OCI-LY7 (cell line): ENCODE data around the gene XRN1. TPM values are rescaled to one million over a fixed set of nuclear protein-coding genes. Genes with fewer than 3 reads are reported as not detected.
"Not testable (repeated sequence)": the region's sequence is repeated elsewhere in the genome, so short reads cannot be mapped to it uniquely, and the experiment has no call there.

ENCODE experiments used
- BruUV-seq: library from RNA; stranded (reverse); fragments of 400-500 nt; replicated peaks from 2 replicates; lab custom pipeline; 2021; lab: Mats Ljungman, UMichigan
- CTCF ChIA-PET: fragments of 300-600 bp; sonication (Branson Sonifier 250); formaldehyde crosslinking; loops from one replicate; lab custom pipeline; 2022; ENCODE audit warnings: antibody characterized with exemption; ENCODE audit not compliant: unreplicated experiment; lab: Charles Lee
- POLR2A ChIA-PET: fragments of 300-600 bp; sonication (Branson Sonifier 250); formaldehyde crosslinking; loops from one replicate; lab custom pipeline; 2022; ENCODE audit warnings: antibody characterized with exemption; lab: Charles Lee
- DNase-seq: peaks from one replicate; pipeline ENCODE4 v3.0.0-alpha.2; 2015; ENCODE audit warnings: low spot score
- H2AFZ ChIP-seq: fragments of 200-600 bp; sonication (generic), shearing (Covaris generic); 2 replicates; pipeline ENCODE4 v1.6.1; 2014; ENCODE audit warnings: mild to moderate bottlenecking, antibody characterized with exemption, low read length, moderate library complexity
- H3K27ac ChIP-seq: fragments of 200-600 bp; sonication (generic); 2 replicates; pipeline ENCODE4 v1.5.1; 2014; ENCODE audit warnings: mixed run types, low read depth, mild to moderate bottlenecking, moderate library complexity, low read length, inconsistent platforms; ENCODE audit not compliant: poor library complexity, severe bottlenecking
- H3K36me3 ChIP-seq: fragments of 200-600 bp; sonication (generic); 2 replicates; pipeline ENCODE4 v1.6.1; 2014; ENCODE audit warnings: mild to moderate bottlenecking, antibody characterized with exemption, low read length, moderate library complexity, mixed read lengths; ENCODE audit not compliant: insufficient read depth
- H3K4me1 ChIP-seq: fragments of 200-600 bp; sonication (generic); 2 replicates; pipeline ENCODE4 v1.5.1; 2014; ENCODE audit warnings: mild to moderate bottlenecking, low read length; ENCODE audit not compliant: insufficient read depth, poor library complexity, severe bottlenecking
- H3K4me2 ChIP-seq: fragments of 200-600 bp; sonication (generic); 2 replicates; pipeline ENCODE4 v1.6.1; 2014; ENCODE audit warnings: mild to moderate bottlenecking, low read length
- H3K4me3 ChIP-seq: fragments of 200-600 bp; sonication (generic); 2 replicates; pipeline ENCODE4 v1.5.1; 2014; ENCODE audit warnings: mild to moderate bottlenecking, low read depth, low read length; ENCODE audit not compliant: poor library complexity, severe bottlenecking
- H3K79me2 ChIP-seq: fragments of 200-600 bp; sonication (generic); 2 replicates; pipeline ENCODE4 v1.6.1; 2016; ENCODE audit warnings: low read depth, mild to moderate bottlenecking, low read length, moderate library complexity, mixed read lengths; ENCODE audit not compliant: insufficient read depth
- H3K9me2 ChIP-seq: fragments of 200-600 bp; sonication (generic); 2 replicates; pipeline ENCODE4 v1.6.1; 2016; ENCODE audit warnings: mild to moderate bottlenecking, low read length, mixed read lengths; ENCODE audit not compliant: insufficient read depth
- H3K9me3 ChIP-seq: fragments of 200-600 bp; sonication (generic); 2 replicates; pipeline ENCODE4 v1.6.1; 2014; ENCODE audit warnings: mild to moderate bottlenecking, mixed run types, low read length, mixed read lengths
- H4K20me1 ChIP-seq: fragments of 200-600 bp; sonication (generic); 2 replicates; pipeline ENCODE4 v1.6.1; 2014; ENCODE audit warnings: mild to moderate bottlenecking, antibody characterized with exemption, low read length, moderate library complexity, mixed read lengths; ENCODE audit not compliant: insufficient read depth
- EZH2phosphoT487 ChIP-seq: fragments of 200-600 bp; sonication (generic); IDR thresholded peaks from 2 replicates; pipeline ENCODE4 v1.6.1; 2018; ENCODE audit warnings: low read depth, borderline replicate concordance, mild to moderate bottlenecking, mixed run types, antibody characterized with exemption, low read length, moderate library complexity, mixed read lengths
- intact Hi-C: fragments of 100-400 bp; cut with micrococcal nuclease; formaldehyde crosslinking; loops from one replicate; pipeline ENCODE4 v1.10.0; 2022; ENCODE audit not compliant: unreplicated experiment
- total RNA-seq, 2 experiments: library from RNA; depleted of rRNA in 1 of 2; stranded (reverse); fragments of >200 nt in 1 of 2; shearing (Covaris generic) in 1 of 2; gene quantifications; 2 replicates each; pipeline ENCODE4 v1.2.3, GENCODE V29; 2014 to 2022
- TF ChIP-seq, protein P1 (sequence below): fragments of 200-600 bp; sonication (generic); conservative IDR thresholded peaks from 2 replicates; pipeline ENCODE4 v1.5.1; 2014; ENCODE audit warnings: mild to moderate bottlenecking, antibody characterized with exemption, low read length, moderate library complexity, mixed read lengths

The XRN1 gene
- total RNA-seq, 2 experiments from 2014 or later, result 36.6 to 43.6 TPM

DNA sequence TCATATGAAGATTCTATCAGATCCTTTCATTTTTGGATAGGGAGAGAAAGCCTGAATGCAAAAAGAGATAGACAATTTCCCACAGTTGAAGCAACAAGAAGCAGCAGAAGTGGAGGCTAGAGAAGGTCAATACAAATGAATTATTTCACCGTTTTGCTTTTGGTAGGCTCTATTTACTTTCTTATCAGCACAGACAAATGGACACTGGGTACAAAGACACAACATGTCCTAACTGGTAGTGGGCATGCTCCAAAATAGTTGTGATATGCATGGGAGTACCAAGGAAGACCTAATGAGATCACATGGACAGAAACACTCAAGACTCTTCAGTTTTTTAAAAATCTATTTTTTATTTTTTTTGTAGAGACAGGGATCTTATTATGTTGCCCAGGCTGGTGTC is 99.4 kb downstream of the XRN1 start:
- no peaks in the 10 kb centered on the region for H3K4me1 ChIP-seq
- intact Hi-C loops, result no loop called here
- DNase-seq, result no peak
- H4K20me1 ChIP-seq, result no peaks in the 10 kb centered on the region
- H3K4me2 ChIP-seq, result no peak overlapping the region
- no peak overlapping the region for H2AFZ ChIP-seq
- H3K79me2 ChIP-seq, result no peaks in the 10 kb centered on the region
- no peak overlapping the region for H3K4me3 ChIP-seq
- ChIA-PET CTCF (no interaction called here), POLR2A (no interaction called here)
- no peak for TF ChIP-seq EZH2phosphoT487
- TF ChIP-seq, protein P1, sequence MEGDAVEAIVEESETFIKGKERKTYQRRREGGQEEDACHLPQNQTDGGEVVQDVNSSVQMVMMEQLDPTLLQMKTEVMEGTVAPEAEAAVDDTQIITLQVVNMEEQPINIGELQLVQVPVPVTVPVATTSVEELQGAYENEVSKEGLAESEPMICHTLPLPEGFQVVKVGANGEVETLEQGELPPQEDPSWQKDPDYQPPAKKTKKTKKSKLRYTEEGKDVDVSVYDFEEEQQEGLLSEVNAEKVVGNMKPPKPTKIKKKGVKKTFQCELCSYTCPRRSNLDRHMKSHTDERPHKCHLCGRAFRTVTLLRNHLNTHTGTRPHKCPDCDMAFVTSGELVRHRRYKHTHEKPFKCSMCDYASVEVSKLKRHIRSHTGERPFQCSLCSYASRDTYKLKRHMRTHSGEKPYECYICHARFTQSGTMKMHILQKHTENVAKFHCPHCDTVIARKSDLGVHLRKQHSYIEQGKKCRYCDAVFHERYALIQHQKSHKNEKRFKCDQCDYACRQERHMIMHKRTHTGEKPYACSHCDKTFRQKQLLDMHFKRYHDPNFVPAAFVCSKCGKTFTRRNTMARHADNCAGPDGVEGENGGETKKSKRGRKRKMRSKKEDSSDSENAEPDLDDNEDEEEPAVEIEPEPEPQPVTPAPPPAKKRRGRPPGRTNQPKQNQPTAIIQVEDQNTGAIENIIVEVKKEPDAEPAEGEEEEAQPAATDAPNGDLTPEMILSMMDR, result no peak
- H3K36me3 ChIP-seq, result peaks cover 48% of the 10 kb centered on the region
- no peaks in the 10 kb centered on the region for H3K9me3 ChIP-seq
- no peaks in the 10 kb centered on the region for H3K9me2 ChIP-seq
- no peak overlapping the region for H3K27ac ChIP-seq
- BruUV-seq, result no TSS peak

DNA sequence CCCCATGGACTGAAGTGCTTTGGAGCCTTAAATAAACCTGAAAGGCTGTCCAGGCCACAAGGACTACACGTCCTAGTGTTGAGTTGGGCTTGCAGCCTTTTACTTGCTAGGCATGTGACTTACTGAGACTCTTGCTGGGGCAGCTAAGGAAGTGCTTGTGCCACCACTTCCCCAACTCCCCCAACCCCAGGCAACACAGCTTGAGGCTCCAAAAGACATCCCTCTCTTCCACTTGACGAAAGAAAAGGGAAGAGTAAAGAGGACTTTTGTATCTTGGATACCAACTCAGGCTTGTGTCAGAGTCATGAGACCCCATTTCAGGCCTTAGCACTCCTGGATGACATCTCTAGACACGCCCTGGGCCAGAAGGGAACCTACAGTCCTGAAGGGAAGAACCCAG is 109.8 kb downstream of the XRN1 start:
- H3K79me2 ChIP-seq, result no peaks in the 10 kb centered on the region
- no TSS peak for BruUV-seq
- ChIA-PET POLR2A (no interaction called here), CTCF (no interaction called here)
- no peak overlapping the region for H3K4me3 ChIP-seq
- no peak overlapping the region for H3K4me2 ChIP-seq
- intact Hi-C loops, result no loop called here
- no peak overlapping the region for H2AFZ ChIP-seq
- no peak for TF ChIP-seq EZH2phosphoT487
- TF ChIP-seq, protein P1, result no peak
- peaks cover 5% of the 10 kb centered on the region; the same call in 1 of the 2 replicates for H3K9me3 ChIP-seq
- H3K9me2 ChIP-seq, result no peaks in the 10 kb centered on the region
- H3K36me3 ChIP-seq, result peaks cover 47% of the 10 kb centered on the region
- H4K20me1 ChIP-seq, result no peaks in the 10 kb centered on the region
- DNase-seq, result no peak
- no peaks in the 10 kb centered on the region for H3K4me1 ChIP-seq
- H3K27ac ChIP-seq, result no peak overlapping the region

DNA sequence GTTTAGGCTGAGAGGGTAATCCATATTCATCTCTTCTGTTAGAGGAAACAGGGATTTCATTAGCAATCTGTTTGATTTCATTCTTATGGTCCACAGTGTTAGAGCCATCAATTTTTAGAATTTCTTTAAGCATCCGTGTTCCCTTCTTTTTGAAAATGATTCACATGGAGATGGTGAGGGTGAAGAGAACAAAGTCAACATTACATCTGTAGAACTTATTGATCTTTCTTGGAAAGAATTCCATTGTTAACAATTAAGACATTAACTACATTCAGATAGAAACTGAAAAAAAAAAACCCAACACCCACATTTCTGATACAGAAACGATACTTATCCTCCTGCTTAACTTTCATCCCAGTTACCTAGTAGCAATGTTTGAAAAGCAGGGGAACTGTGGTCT is 115.4 kb downstream of the XRN1 start:
- Histone ChIP-seq H4K20me1 (no peaks in the 10 kb centered on the region), H2AFZ (no peak overlapping the region), H3K4me1 (no peaks in the 10 kb centered on the region), H3K9me3 (no peaks in the 10 kb centered on the region), H3K36me3 (peaks cover 52% of the 10 kb centered on the region), H3K9me2 (no peaks in the 10 kb centered on the region), H3K4me2 (no peak overlapping the region), H3K27ac (no peak overlapping the region), H3K4me3 (no peak overlapping the region), H3K79me2 (no peaks in the 10 kb centered on the region)
- ChIA-PET CTCF (no interaction called here), POLR2A (interaction anchor here (1.3 kb wide), 1 partner anchor 9 kb away, joined by 3 read pairs; no protein-coding TSS in a partner anchor)
- no peak for DNase-seq
- no TSS peak for BruUV-seq
- TF ChIP-seq EZH2phosphoT487, result no peak
- TF ChIP-seq, protein P1, result no peak
- intact Hi-C loops, result no loop called here

DNA sequence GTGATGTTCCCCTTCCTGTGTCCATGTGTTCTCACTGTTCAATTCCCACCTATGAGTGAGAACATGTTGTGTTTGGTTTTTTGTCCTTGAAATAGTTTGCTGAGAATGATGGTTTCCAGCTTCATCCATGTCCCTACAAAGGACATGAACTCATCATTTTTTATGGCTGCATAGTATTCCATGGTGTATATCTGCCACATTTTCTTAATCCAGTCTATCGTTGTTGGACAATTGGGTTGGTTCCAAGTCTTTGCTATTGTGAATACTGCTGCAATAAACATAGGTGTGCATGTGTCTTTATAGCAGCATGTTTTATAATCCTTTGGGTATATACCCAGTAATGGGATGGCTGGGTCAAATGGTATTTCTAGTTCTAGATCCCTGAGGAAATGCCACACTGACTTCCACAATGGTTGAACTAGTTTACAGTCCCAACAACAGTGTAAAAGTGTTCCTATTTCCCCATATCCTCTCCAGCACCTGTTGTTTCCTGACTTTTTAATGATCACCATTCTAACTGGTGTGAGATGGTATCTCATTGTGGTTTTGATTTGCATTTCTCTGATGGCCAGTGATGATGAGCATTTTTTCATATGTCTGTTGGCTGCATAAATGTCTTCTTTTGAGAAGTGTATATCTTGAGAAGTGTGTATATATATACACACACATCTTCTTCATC is 123.4 kb downstream of the XRN1 start:
- DNase-seq, H2AFZ ChIP-seq, POLR2A ChIA-PET, H3K4me3 ChIP-seq, H3K9me3 ChIP-seq, H3K4me2 ChIP-seq, intact Hi-C loops, H3K27ac ChIP-seq, H3K9me2 ChIP-seq, H4K20me1 ChIP-seq, BruUV-seq, H3K4me1 ChIP-seq, H3K79me2 ChIP-seq, CTCF ChIA-PET: not testable (repeated sequence)
- peaks cover 37% of the 10 kb centered on the region for H3K36me3 ChIP-seq
